ENCODE results near the gene SFTA2. TPM values are rescaled to one million over a fixed set of nuclear protein-coding genes. Genes with fewer than 3 reads are reported as not detected.
"Not testable (repeated sequence)": the region's sequence is repeated elsewhere in the genome, so short reads cannot be mapped to it uniquely, and the experiment has no call there.

Gene SFTA2
- polyA plus RNA-seq, 1 experiment, result not detected

DNA sequence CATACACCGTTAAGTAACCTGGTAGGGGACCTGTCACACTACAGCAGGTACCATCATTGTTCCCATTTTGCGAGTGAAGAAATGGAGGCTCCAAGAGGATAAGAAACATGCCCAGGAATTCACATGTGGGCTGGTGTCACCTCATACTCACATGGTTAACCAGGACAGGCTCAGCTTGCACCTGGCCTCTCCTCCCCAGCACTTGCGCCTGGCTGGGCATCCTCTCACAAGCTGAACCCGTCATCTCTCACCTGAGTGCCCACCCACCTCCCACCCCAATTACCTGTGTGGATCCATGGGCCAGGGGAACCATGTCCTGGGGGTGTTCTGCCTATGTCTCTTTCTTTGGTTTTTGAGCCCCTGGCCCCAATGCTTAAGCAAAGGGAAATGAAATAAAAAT lies 1.5 kb downstream of the SFTA2 start:
- peaks cover 5% of the 10 kb centered on the region for H3K9me3 ChIP-seq (ENCODE audit: control insufficient read depth, insufficient read depth, low read length)
- TF ChIP-seq, protein P1, sequence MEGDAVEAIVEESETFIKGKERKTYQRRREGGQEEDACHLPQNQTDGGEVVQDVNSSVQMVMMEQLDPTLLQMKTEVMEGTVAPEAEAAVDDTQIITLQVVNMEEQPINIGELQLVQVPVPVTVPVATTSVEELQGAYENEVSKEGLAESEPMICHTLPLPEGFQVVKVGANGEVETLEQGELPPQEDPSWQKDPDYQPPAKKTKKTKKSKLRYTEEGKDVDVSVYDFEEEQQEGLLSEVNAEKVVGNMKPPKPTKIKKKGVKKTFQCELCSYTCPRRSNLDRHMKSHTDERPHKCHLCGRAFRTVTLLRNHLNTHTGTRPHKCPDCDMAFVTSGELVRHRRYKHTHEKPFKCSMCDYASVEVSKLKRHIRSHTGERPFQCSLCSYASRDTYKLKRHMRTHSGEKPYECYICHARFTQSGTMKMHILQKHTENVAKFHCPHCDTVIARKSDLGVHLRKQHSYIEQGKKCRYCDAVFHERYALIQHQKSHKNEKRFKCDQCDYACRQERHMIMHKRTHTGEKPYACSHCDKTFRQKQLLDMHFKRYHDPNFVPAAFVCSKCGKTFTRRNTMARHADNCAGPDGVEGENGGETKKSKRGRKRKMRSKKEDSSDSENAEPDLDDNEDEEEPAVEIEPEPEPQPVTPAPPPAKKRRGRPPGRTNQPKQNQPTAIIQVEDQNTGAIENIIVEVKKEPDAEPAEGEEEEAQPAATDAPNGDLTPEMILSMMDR (IDR thresholded peaks at IDR 0.05; ENCODE audit: low read depth, low read length), result no peak
- ChIA-PET CTCF (interaction anchor here (1.1 to 2.5 kb wide), 3 partner anchors 16 to 157 kb away, joined by 3 to 14 read pairs (median 5); partner anchors contain the start of gene VARS2), POLR2A (no interaction called here)
- H3K27ac ChIP-seq (ENCODE audit: low read depth, low read length), result no peak overlapping the region
- no peak for DNase-seq (ENCODE audit: low read depth, low spot score)
- H3K4me3 ChIP-seq (ENCODE audit: low read depth, low read length), result no peak overlapping the region
- H3K27me3 ChIP-seq (ENCODE audit: control insufficient read depth, insufficient read depth, low read length), result peaks cover 9% of the 10 kb centered on the region

DNA sequence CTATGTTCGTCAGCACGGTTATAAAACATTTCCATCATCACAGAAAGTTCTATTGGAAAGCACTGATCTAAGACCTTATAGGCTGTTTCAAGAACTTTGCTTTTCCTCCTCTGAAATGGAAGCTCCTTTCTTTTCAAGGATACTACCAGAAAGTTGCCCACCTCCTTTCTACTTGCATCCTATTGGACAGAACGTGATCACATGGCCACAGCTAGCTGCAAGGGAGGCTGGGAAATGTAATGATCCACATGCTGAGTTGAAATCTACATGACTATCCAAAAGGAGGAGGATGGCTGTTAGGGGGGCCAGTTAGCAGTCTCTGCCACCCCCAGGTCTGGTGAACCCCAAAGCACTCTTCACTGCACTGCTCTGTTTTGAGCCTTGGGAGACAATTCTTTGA lies 3.3 kb downstream of the SFTA2 start:
- Histone ChIP-seq H3K9me3 (ENCODE audit: control insufficient read depth, insufficient read depth, low read length) (peaks cover 5% of the 10 kb centered on the region), H3K27ac (ENCODE audit: low read depth, low read length) (no peak overlapping the region), H3K4me3 (ENCODE audit: low read depth, low read length) (no peak overlapping the region), H3K27me3 (ENCODE audit: control insufficient read depth, insufficient read depth, low read length) (peaks cover 7% of the 10 kb centered on the region)
- TF ChIP-seq, protein P1 (IDR thresholded peaks at IDR 0.05; ENCODE audit: low read depth, low read length), result no peak
- ChIA-PET CTCF (interaction anchor here (0.6 to 2.5 kb wide), 3 partner anchors 14 to 142 kb away, joined by 3 to 14 read pairs (median 7); partner anchors contain the start of gene VARS2), POLR2A (no interaction called here)
- DNase-seq (ENCODE audit: low read depth, low spot score), result no peak

DNA sequence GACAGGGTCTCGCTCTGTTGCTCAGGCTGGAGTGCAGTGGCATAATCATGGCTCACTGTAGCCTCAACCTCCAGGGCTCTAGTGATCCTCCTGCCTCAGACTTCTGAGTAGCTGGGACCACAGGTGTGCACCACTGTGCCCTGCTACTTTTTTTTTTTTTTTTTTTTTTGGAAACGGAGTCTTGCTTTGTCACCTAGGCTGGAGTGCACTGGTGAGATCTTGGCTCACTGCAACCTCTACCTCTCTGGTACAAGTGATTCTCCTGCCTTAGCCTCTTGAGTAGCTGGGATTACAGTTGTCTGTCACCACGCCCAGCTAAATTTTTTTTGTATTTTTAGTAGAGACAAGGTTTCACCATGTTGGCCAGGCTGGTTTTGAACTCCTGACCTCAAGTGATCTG lies 4.9 kb downstream of the SFTA2 start:
- H3K27ac ChIP-seq (ENCODE audit: low read depth, low read length), result not testable (repeated sequence)

DNA sequence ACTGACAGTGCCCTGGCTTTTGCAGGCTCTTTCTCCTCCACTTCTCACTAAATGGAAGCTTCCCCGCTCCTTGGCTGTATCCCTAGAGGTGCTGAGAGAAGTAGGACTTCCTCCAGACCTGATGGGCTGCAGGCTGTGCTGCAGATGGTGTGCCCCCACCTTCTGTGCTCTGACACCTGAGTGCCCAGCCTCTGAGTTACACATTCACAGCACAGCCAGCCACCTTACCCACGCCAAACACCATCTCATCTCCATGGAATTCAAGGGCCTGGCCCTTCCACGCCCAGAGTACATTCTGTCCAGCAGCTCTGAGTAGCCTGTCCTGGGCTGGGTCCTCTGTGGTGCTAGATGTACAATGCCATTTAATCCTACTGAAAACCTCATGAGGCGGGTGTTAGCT lies 5.3 kb downstream of the SFTA2 start:
- ChIA-PET CTCF (interaction anchor here (1.0 to 1.9 kb wide), 5 partner anchors 11 to 161 kb away, joined by 4 to 9 read pairs (median 5); no protein-coding TSS in a partner anchor), POLR2A (interaction anchor here (0.7 kb wide), 1 partner anchor 9 kb away, joined by 3 read pairs; no protein-coding TSS in a partner anchor)
- Histone ChIP-seq H3K4me3 (ENCODE audit: low read depth, low read length) (no peak overlapping the region), H3K27me3 (ENCODE audit: control insufficient read depth, insufficient read depth, low read length) (peaks cover under 1% of the 10 kb centered on the region), H3K9me3 (ENCODE audit: control insufficient read depth, insufficient read depth, low read length) (peaks cover 5% of the 10 kb centered on the region), H3K27ac (ENCODE audit: low read depth, low read length) (no peak overlapping the region)
- DNase-seq (ENCODE audit: low read depth, low spot score), result no peak
- TF ChIP-seq, protein P1 (IDR thresholded peaks at IDR 0.05; ENCODE audit: low read depth, low read length), result no peak

More for the DNA sequence above, 4.9 kb downstream of the SFTA2 start:
- H3K4me3 ChIP-seq (ENCODE audit: low read depth, low read length); H3K27me3 ChIP-seq (ENCODE audit: control insufficient read depth, insufficient read depth, low read length); H3K9me3 ChIP-seq (ENCODE audit: control insufficient read depth, insufficient read depth, low read length); DNase-seq (ENCODE audit: low read depth, low spot score): not testable (repeated sequence)
- POLR2A ChIA-PET, result interaction anchor here (0.7 kb wide), 1 partner anchor 9 kb away, joined by 3 read pairs; no protein-coding TSS in a partner anchor
- CTCF ChIA-PET, result interaction anchor here (1.0 to 1.9 kb wide), 5 partner anchors 11 to 160 kb away, joined by 4 to 9 read pairs (median 5); no protein-coding TSS in a partner anchor

DNA sequence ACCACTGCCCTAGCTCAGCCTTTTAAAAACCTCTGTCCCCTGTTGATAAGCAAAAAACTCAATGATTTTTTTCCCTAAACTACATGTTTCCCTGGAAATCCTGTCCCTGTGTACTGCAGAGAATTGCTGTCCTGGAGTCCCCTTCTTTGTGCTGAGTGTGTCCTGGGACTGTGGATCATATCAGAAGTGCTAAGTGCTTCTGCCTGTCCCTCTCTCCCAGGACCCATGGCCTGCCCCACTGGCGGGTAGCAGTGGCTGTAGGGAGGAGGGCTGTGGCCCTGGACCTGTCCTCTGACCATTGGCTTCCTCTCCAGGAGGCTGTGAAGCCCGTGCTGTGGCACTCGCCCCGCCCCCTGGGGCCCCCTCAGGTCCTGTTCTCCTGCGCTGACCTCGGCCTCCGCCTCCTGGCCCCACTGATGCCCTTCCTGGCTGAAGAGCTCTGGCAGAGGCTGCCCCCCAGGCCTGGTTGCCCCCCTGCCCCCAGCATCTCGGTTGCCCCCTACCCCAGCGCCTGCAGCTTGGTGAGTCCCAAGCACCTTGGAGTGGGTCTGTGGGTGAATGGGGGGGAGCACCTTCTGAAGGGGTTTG lies 7.8 kb downstream of the SFTA2 start:
- H3K9me3 ChIP-seq (ENCODE audit: control insufficient read depth, insufficient read depth, low read length); DNase-seq (ENCODE audit: low read depth, low spot score); H3K4me3 ChIP-seq (ENCODE audit: low read depth, low read length); POLR2A ChIA-PET; H3K27me3 ChIP-seq (ENCODE audit: control insufficient read depth, insufficient read depth, low read length); H3K27ac ChIP-seq (ENCODE audit: low read depth, low read length): not testable (repeated sequence)
- CTCF ChIA-PET, result interaction anchor here (1.1 to 1.9 kb wide), 2 partner anchors 8 to 146 kb away, joined by 4 to 6 read pairs; no protein-coding TSS in a partner anchor

DNA sequence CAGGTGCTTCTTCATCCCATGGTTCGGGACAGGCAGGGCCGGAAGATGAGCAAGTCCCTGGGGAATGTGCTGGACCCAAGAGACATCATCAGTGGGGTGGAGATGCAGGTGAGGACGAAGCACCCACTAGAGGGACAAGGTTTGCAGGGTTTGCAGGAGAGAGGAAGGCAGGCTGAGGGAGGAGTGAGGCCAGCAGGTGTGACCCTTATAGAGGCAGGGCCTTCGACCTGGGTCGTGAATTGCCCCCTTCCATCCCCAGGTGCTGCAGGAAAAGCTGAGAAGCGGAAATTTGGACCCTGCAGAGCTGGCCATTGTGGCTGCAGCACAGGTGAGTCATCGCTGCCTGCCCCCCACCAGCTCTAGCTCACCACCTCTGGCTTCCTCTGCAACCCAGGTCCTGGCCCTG lies 9.5 kb downstream of the SFTA2 start:
- Histone ChIP-seq H3K4me3 (ENCODE audit: low read depth, low read length) (no peak overlapping the region), H3K27me3 (ENCODE audit: control insufficient read depth, insufficient read depth, low read length) (no peaks in the 10 kb centered on the region), H3K9me3 (ENCODE audit: control insufficient read depth, insufficient read depth, low read length) (no peaks in the 10 kb centered on the region; the same call in 1 of the 2 replicates), H3K27ac (ENCODE audit: low read depth, low read length) (no peak overlapping the region)
- TF ChIP-seq, protein P1 (IDR thresholded peaks at IDR 0.05; ENCODE audit: low read depth, low read length), result no peak
- DNase-seq (ENCODE audit: low read depth, low spot score), result no peak
- ChIA-PET CTCF (no interaction called here), POLR2A (no interaction called here)
